ENCODE data around the gene PPP6R2.

PPP6R2 gene

DNA sequence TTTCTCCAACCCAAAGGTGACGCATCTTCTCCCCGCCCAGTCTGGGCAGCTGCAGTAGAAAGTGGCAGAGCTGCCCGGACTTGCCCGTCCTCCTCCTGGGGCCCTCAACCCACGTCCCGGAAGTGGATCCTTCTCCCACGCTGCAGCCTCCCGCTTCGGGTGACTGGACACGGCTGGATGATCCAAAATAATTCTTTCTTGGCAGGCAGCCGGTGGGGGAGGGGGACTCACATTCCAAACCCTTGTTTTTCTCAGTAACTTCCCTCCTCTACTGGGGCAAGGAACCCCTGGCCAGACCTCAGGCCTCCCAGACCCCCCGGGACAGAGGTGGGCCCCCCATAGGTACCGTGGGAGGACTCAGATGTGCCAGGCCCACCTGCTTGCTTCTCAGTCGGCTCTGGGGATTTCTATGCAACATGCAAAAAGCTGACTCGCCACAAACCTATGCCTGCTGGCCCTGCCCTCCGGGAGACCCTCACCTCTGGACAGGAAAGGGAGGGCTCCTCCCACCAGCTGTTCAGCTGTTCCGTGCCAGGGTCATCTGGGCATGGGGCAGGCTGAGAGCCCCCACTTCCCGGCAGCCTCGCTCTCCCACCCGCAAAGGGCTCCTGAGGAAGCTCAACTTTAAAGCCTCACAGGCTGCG is 37.1 kb upstream of the PPP6R2 start:
- DNase-seq, result no peak

DNA sequence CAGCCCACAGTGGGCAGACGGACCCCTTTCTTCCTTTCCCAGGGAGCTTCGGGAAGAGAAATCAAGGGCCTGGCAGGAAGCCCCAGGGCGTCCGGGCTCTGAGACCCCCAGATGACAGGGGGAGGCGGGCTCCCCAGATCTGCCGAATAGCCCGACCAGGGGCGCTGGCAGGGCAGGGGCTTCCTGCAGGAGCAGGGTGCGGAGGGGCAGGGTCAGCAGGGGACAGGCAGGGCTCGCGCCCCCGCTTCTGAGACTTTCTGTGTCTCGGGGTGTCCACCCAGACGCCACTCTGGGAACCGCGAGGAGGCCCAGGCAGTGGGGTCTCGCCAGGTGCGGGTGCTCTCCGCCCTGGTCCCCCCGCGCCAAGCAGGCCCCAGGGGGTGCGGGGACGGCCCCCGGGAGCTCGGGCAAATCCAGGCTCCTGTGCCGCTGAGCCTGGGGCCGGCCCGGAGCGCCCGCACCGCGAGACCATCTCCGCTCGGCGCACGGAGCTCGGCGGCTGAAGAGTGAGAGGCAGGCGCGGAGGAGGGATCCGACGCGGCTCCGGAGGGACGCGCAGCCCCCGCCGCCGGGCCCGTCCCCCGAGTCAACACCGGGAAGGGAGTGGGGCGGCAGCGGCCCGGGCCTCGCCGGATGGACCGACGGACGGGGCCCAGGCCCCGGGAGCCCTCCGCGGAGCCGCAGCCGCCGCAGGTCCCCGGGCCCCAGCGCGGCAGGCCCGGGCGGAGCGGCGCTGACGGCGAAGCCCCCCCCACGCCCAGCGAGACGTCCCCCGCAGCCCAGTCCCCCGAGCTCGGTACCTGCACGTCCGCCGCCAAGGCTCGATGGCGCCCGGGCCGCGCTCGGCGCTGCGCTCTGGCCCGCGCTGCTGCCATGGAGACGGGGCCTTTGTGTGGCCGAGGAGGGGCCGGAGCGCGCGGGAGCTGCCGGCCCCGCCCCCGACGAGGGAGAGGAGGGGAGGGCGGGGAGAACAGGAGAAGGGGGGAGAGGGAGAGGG is 36.1 kb upstream of the PPP6R2 start, which contains the start of gene PLXNB2:
PLXNB2 (minus strand) TSS at position 894 of the 997 bp plus-strand sequence. CDS start 17,062 bp downstream, outside the sequence.
- no peak for DNase-seq

DNA sequence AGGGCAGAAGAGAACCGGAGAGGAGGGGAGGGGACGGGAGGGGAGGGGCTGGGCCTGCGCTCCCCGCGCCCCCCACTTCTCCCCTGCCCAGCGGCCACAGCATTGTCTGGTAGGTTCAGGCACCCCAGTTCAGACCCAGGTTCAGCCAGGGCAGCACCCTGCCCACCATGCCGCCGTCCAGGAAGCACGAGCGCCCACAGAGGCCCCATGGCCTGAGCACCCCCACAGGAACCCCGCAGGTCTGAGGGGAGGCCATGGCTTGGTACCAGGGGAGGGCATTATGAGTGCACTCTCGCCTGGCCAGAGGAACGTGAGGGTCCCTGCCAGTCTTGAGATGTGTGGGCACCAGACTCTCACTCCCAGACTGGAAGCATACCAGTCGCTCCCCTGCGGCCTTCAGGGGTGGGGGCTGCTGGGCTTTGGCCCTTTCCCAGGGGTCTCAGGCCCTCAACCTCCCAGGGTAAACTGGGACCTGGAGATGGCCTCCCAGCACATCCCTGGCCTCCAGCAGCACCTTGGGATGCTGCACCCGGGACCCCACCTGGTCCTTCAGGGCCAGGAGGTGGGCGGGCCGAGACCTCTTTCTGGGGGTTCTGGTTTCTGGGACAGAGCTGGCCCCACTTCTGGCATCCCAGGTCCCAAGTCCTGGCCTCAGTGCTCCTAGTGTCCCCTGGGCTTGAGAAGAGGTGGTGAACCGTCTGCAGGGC is 35.1 kb upstream of the PPP6R2 start:
- DNase-seq, result no peak

DNA sequence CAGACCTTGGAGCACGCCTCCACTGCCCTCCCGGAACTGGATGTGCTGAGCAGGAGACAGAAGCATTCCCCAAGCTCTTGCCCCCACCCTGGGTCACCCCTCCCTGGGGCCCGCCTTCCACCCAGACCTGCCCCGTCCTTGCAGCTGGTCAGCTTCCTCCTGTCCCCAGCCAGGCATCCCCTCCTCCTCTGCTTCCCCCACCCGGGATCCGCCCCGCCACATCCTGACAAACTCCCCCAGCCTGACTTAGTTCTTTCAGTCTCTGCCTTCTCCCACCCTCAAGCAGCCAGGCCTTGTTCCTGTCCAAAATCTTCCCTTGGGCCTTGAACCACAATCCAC is 34.6 kb upstream of the PPP6R2 start:
- no peak for DNase-seq

DNA sequence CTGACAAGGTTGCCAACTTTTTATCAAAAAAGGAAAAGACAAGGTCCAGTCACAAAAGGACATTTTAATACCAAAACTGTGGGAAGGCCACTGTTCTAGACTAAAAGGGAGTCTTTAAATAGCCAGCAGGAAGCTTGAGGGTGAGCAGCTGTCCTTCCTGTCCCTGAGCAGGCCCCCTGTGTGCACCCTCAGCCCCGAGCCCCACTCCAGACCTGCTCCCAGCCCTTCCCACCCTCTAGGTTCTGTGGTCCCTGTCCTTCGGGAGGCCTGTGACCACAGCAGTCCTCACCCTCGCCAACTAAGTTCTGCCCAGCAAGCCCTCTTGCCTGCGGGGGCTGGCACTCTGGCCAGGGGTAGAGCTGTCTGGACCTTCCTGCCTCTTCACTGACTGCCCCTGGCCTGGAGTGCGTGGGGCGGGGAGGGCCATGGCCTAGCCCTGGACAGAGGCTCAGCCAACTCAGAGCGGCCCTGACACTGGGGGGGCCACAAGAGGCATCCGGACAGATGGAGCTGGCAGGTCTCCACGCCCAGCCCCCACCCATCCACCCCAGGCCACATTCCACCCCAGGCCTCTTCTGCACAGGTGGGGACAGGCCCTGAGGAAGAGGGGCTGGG is 34.0 kb upstream of the PPP6R2 start:
- no peak for DNase-seq

DNA sequence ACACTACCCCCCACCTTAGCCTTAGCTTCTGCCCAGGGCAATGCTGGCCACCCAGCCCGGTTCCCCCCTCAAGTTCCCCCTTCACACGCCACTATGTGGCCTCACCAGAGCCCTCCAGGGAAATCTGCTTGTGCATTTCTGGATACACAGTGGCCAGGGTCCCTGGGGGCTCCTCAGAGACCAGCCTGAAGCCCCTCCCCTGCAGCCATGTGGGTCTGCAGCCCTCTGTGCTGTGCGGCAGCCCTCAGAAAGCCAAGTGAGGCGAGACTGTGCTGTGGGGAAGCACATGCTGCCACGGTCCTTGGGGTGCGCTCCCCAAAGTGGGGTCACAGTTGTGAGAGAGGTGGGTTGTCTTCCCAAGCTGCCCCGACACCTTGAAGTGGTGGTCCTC is 33.5 kb upstream of the PPP6R2 start:
- DNase-seq, result no peak

DNA sequence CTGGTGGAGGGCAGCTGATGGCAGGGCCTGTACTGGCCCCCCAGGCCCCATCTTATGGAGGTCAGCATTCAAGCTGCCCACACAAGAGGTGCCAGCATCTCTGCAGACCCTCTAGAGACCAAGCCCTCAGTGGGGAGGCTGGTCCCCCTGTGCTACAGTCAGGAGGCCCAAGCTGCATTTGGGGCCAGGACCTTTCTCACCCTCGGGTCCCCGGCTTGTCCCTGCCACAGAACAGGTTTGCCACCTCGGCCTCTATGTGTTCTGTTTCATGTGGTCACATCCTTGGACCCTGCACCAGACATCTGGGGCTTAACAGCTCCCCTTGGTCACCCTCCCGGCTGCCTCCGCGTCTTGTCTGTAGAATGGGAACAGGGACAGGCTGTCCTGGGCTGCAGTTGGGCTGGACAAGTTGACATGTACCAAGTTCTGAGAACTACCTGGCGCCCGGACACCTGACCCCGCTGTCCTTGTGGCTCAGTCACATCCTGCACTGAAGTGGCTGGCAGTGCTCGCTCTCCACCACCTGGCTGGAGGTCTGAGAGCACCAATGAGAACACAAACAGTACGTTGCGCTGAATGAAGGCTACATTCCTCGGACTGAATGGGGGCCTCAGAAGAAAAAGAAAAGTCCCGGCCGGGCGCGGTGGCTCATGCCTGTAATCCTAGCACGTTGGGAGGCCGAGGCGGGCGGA is 33.0 kb upstream of the PPP6R2 start:
- DNase-seq, result no peak

DNA sequence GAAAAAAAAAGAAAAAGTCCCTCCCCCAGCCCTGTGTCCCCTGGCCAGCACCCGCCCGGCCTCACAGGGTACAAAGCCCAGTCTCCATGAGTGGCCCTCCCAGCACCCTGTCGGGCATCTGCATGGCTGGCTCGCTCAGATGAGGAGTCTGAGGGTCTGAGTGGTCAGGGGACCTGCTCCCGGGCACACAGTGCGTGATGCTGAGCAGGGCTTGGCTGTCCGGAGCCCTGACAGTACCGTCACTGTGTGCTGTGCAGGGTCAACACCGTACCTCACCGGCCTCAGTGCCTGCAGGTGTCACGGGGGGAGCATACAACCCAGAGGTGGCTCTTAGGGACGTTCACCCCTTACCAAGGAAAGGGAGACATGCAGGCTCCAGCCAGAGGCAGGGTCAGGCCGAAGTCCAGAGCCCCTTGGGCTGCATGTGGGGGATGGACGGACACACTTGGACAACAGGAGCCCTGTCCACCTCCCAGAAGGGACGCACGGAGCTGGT is 32.1 kb upstream of the PPP6R2 start:
- no peak for DNase-seq

DNA sequence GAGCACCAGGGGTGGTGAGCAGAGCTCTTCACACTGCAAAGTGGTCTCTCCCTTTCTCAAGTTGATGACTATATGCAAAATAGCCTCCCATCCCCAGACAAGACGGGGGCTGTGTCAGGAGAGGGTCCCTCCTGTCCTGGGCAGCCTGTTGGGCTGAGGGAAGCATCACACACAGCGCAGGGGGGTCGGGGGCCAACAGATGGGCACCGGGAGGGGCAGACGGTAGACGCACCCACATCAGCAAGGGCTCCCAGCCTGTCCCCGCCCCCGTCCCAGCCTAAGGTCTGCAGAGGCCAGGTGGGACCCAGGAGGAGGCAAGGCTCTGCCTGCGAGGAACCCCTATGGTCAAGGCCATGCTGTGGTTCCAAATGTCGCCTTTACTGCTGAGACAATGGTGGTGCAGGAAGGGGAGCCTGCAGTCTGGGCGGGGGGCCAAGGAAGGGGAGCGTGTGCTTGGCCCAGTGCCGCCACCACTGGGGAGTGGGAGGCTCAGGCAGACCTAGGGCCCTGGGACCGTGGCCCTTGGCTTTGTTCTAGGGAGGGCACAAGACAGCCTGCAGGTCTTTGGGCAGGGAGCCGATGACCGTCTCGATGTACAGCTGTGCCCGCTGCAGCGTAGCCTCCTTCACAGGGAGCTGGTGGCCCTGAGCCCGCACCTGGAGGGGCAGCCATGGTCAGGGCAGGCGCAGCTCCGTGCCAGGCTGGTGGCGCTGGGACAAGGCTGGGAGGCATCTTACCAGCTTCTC is 31.3 kb upstream of the PPP6R2 start:
- no peak for DNase-seq

DNA sequence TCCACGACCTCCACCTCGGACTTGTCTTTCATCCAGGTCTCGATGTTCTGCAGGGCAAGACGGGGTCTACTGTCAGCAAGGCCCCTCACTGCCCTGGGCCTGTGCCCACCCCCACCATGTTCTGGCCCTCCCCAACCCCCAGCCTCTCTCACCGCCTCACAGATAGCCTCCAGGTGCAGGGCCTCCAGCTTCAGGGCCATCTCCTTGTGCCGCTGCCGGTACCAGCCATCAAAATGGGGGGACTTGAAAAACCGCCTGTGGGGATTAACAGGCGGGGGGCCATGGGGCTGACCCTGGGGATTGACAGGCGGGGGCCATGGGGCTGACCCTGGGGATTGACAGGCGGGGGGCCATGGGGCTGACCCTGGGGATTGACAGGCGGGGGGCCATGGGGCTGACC is 30.8 kb upstream of the PPP6R2 start:
- no peak for DNase-seq

DNA sequence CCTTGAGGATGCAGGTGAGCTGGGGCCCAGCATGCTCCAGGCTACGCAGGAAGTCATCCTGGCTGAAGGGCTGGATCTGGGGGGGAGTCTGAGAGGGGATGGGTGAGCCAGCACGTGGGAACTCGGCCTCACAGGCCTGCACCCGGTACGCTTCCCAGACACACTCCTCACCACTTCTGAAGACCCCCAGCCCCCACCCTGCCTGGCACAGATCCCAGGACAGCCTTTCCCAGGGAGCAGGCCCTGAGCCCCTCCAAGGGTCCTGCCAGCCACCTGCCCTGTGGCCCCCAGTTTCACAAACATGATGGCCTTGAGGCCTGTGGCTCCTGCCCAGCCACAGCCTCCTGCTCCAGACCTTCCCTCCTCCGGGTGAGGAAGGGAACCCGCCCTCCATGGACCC is 30.1 kb upstream of the PPP6R2 start:
- no peak for DNase-seq

DNA sequence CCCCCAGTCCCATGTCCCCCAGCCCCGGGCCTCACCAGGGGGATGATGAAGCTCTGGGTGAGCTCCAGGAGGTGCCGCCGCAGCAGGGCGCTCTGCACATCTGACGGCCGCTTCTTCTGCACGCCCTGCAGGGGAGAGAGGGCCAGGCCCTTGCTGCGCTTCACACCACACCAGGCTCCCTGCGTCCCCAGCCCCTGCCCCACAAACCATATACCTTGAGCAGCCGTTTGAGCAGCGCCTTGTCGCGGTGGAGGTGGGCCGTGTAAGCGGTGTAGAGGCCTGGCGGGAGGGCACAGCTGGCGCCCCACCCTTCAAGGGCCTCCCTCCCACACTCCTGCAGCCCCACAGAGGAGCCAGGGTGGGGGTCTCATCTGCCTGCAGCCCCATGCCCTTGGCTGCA is 29.5 kb upstream of the PPP6R2 start:
- no peak for DNase-seq

DNA sequence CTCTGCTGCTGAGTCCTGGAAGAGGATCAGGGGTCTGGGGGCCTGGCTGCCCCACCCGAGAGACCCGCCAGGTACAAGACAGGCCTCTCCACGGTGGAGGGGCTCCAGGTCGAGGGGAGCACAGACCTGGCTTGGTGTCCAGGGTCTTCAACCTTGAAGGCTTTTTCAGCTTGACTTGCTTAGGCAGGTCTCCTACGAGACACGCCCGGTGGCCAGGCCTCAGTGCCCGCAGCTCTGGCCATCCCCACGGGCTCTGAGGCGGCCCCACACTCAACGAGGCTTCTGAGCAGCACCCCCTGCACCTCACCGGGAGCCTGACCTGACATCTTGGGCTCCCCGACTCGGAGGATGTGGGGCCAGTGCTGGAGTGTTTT is 29.1 kb upstream of the PPP6R2 start:
- DNase-seq, result no peak

DNA sequence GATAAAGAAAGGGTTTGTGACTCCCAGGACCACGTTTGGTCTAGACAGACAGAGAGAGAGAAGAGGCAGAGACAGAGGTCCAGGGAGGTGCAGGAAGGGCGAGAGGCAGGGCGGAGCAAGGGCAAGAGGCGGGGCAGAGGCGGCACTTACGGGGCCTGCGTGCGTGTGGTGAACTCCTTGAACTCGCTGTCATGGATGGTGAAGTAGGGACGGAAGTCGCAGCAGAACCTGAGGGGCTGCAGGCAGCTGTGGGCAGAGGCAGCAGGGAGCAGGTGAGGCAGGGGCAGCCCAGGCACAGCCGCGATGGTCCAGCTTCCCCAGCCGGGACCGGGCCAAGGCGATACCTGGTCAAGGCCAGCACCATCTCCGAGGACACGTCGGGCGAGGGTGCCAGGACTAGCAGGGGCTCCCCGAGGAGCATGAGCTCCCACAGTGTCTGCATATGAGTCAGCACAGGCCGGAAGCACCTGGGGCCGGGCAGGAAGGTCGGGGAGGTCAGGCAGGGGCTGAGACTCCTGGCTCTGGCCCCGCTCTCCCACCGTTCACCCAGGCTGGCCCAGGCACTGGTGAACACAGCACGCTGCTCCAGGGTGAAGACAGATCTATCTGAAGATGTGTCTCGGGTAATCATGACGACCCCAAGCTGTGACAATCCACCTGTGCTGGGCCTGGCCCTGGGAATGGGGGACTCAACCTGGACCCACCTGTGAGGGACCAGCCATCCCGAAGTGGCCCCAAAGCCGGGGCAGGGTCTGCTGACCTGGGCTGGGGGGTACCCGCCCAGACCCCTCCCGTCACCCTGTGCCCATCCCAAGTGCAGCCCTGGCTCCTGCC is 28.5 kb upstream of the PPP6R2 start:
- no peak for DNase-seq

DNA sequence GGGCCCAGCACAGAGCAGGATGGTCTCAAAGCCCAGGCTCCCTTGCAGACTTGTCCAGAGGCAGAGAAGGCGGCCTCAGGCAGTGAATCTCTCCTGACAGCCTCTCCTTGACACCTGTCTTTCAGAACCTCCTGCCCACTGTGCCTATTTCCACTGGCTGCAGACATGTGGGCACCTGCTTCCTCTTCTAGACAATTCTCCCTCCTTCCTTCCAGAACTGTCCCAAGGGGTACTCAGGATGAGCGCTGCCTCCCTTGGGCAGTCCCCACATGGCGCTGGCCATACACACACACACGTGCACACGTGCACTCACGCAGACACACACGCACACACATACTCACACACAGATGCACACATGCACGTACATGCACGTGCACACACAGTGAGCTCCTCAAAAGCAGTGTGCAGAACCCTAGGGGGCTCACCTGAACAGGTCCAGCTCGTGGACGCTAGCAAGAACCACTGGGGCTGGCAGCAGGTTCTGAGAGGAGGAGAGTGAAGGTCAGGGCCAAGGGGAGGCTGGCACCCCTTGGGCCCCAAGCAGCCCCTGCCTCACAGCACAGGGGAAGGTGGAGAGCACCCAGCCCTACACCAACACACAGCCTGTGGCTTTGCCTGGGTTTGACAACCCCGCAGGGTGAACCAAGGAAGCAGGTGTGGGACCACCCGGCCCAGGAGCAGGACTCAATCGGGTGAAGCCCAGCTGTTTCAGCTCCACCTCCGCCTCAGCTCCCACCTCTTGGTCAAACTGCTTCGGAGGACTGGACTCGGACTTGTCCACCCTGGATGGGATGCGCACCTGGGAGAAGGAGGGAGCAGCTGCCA is 27.6 kb upstream of the PPP6R2 start:
- DNase-seq, result no peak

DNA sequence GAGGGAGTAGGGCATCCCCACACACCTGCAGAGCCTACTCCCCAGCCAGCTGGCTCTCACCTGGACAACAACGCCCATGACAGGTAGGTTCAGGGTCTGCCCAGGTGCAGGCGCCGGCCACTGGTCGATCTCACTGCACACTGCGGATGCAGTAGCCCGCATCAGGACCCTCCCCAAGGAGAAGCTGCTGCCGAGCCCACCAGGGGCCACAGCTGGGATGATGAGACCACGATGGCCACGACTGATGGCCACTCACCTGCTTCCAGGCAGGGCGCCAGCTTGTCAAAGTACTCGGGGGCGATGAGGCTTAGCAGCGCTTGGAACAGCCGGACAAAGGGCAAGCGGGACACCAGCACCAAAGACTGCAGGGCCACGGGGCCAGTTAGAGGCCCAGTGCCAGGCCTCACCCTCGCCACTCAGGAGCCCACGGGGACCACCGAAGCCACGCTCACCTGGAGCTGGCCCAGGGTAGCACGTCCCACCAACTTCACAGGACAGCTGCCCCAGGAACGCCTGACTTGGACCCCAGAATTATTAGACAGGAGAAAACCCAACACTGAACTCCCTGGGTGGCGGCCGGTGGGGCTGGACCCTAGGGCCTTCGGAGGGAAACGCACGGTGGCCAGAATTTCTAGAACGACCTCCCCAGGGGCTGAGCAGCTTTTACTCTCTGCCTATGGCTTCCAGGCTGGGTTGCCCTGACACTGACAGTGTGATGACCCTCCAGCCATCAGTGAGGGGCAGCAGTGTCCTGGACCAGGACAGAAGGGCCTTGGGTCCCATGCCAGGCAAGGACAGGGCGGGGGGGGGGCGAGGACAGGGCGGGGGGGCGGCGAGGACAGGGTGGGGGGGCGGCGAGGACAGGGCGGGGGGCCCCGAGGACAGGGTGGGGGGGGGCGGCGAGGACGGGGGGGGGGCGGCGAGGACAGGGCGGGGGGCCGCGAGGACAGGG is 26.7 kb upstream of the PPP6R2 start:
- DNase-seq, result no peak

DNA sequence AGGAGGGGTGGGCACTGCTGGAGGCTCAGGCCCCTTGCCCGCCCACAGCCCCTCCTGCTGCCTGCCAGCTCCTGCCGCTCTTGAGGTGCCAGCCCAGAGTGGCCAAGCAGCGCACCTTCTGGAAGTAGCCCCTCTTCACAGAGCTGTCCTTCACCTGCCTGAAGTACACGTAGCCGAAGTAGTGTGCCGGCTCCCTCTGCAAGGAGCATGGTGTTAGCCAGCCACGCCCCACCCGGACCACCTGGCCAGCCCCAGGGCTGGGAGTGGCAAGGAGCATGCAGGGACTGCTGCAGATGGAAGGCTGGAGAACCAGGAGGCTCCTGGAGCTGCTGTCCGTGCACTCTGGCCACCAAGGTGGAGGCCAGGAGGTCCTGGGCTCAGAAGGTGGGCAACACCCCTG is 25.9 kb upstream of the PPP6R2 start:
- DNase-seq, result no peak

DNA sequence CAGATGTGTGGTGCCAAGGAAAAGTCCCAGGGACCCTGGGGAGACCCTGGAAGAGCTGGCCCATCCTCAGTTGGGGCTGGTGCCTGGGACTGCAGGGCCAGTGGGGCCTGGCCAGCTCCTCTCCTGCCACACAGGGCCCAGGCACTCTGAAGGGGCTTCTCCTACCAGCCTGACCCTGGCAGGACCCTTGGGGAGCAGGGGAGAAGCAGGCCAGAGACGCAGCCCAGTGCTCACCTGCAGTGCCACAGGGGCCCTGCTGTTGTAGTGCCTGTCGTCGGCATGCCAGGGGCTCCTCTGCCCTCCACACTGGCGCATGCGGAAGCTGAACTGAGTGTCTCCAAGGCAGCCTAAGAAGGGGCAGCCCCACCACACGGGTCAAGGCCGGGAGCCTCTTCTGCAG is 25.5 kb upstream of the PPP6R2 start:
- DNase-seq, result no peak

DNA sequence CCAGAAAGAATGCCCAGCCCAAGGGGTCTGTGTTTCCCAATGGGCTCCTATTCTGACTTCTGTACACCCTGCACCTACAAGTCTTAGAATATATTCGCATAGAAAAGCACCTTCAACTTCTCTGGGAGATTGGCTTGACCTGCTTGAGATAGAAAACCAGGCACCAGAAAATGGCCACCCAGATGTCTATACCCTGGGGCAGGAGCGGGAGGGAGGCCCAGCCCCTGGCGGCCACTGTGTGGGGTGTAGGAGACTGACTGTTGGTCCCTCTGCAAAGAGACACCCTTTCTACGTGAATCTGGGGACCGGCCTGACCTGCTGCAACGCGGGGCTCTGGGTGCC is 24.8 kb upstream of the PPP6R2 start:
- DNase-seq, result no peak
